K562 (cell line): ENCODE results near the gene CLEC3B. TPM values are rescaled to one million over a fixed set of nuclear protein-coding genes. Genes with fewer than 3 reads are reported as not detected.

Experiments used
- ATF3 ChIP-seq, 2 experiments: fragments of 450-650 bp in 1 of 2; sonication (generic) in 1 of 2; formaldehyde crosslinking in 1 of 2; IDR thresholded peaks in 1 of 2; conservative IDR thresholded peaks in 1 of 2; 2 replicates each; pipeline versions ENCODE4 v1.6.1 to v1.8.1; 2016 to 2023; ENCODE audit warnings: mild to moderate bottlenecking in 2 of 2, moderate library complexity in 2 of 2, inconsistent platforms in 1 of 2, missing genetic modification reagents in 1 of 2
- GABPB1 ChIP-seq: sonication (generic); formaldehyde crosslinking; IDR thresholded peaks from 2 replicates; pipeline ENCODE4 v1.8.0; 2022; ENCODE audit warnings: mild to moderate bottlenecking, missing genetic modification reagents
- GTF2E2 ChIP-seq: fragments of 200-800 bp; sonication (Bioruptor generic); IDR thresholded peaks from 2 replicates; pipeline ENCODE4 v1.6.1; 2016; ENCODE audit warnings: missing genetic modification characterization, missing compliant biosample characterization
- HSF4 ChIP-seq: fragments of 250-450 bp; sonication (Bioruptor Pico); IDR thresholded peaks from 2 replicates; pipeline ENCODE4 v2.1.2; 2022; ENCODE audit warnings: mild to moderate bottlenecking, moderate library complexity, borderline replicate concordance
- L3MBTL2 ChIP-seq: fragments of 450-650 bp; IDR thresholded peaks from 2 replicates; pipeline ENCODE4 v1.6.1; 2016; ENCODE audit warnings: mild to moderate bottlenecking, moderate library complexity
- MAZ ChIP-seq, 2 experiments: fragments of 450-650 bp in 1 of 2; sonication (generic) in 1 of 2; formaldehyde crosslinking; IDR thresholded peaks in 1 of 2; conservative IDR thresholded peaks in 1 of 2; 2 replicates each; pipeline versions ENCODE4 v1.4.0 to v1.5.0; 2020; ENCODE audit warnings: mild to moderate bottlenecking in 1 of 2, missing genetic modification reagents in 1 of 2
- RB1 ChIP-seq: fragments of 450-650 bp; IDR thresholded peaks from 2 replicates; pipeline ENCODE4 v1.6.1; 2017; ENCODE audit warnings: low read depth, mild to moderate bottlenecking
- ZNF134 ChIP-seq: fragments of 250-450 bp; sonication (Bioruptor Pico); conservative IDR thresholded peaks from 2 replicates; pipeline ENCODE4 v1.4.0; 2020
- ZNF197 ChIP-seq: fragments of 200-800 bp; sonication (Bioruptor generic); IDR thresholded peaks from 2 replicates; pipeline ENCODE4 v1.6.1; 2016; ENCODE audit warnings: low read depth, missing genetic modification characterization, missing compliant biosample characterization
- ZNF449 ChIP-seq: fragments of 250-450 bp; sonication (Bioruptor Pico); IDR thresholded peaks from 2 replicates; pipeline ENCODE4 v1.8.0; 2022; ENCODE audit warnings: moderate library complexity, mild to moderate bottlenecking, inconsistent platforms
- ZNF592 ChIP-seq: fragments of 450-650 bp; IDR thresholded peaks from 2 replicates; pipeline ENCODE4 v1.6.1; 2017; ENCODE audit warnings: antibody characterized with exemption, mild to moderate bottlenecking
- polyA plus RNA-seq, 8 experiments: library from polyadenylated mRNA; depleted of rRNA in 4 of 8; stranded (reverse) in 5 of 8; unstranded in 3 of 8; fragments of >200 nt; fragmentation: Nextera tagmentation in 2 of 8; fragmentation: Illumina TruSeq in 1 of 8; extraction: Ambion mirVana in 2 of 8; extraction: Trizol in 1 of 8; gene quantifications; 2 replicates each; pipeline versions ENCODE4 v1.2.1 to v1.2.3, GENCODE V29; 2011 to 2014; ENCODE audit warnings: inconsistent platforms in 1 of 8, missing spikeins in 1 of 8
- total RNA-seq, 7 experiments: library from RNA; depleted of rRNA in 6 of 7; stranded (reverse); fragments of >200 nt in 6 of 7; fragmentation: Illumina TruSeq in 2 of 7; extraction: Trizol in 2 of 7; gene quantifications; 2 replicates each; pipeline versions ENCODE4 v1.2.1 to v1.2.3, GENCODE V29; 2011 to 2021; ENCODE audit warnings: low replicate concordance in 1 of 7
- TF ChIP-seq, protein P1 (sequence below): fragments of 450-650 bp; IDR thresholded peaks from 2 replicates; pipeline ENCODE4 v1.6.1; 2016; ENCODE audit warnings: mild to moderate bottlenecking
- TF ChIP-seq, protein P2 (sequence below): fragments of 250-450 bp; sonication (Bioruptor Pico); IDR thresholded peaks from 2 replicates; pipeline ENCODE4 v1.5.0; 2021; ENCODE audit warnings: mild to moderate bottlenecking, moderate library complexity

The CLEC3B gene
- total and polyA plus RNA-seq, 9 of the 15 experiments (the other 6 are each of a cell fraction or from before 2014, with no cell fraction given): not detected

DNA sequence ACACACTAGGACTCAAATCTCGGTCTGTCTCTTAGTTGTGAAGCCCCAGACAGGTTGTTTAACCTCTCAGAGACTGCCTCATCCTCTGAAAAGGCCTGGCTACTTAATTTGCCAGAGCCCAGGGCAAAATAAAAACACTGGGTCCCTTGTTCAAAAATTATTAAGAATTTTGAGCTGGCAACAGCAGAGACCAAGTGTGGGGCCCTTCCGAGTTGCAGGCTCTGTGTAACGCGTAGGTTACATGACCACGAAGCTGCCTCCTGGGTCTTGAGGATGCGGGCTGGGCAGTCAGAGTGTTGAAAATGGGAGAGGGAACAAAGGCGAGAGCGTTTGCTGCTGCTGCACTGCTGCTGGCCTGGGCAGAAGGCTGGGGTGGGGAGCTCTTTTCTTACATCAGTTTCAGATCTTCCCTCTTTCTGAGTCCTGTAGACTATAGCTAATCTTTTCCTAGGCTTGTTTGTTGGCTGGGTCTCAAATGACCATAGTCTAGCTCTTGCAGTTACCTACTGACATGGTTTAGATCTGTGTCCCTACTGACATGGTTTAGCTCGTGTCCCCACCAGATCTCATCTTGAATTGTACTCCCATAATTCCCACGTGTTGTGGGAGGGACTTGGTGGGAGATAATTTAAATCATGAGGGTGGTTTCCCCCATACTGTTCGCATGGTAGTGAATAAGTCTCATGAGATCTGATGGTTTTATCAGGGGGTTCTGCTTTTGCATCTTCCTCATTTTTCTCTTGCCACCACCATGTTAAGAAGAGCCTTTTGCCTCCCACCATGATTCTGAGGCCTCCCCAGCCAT lies 49.9 kb downstream of the CLEC3B start (continued):
- TF ChIP-seq ZNF449 (CRISPR knock-in tag) (no peak), L3MBTL2 (peak; percentile 66), GABPB1 (CRISPR knock-in tag) (no peak), RB1 (no peak), MAZ (CRISPR knock-in tag; conservative IDR thresholded peaks at IDR 0.05 in 1 of 2, IDR thresholded peaks at IDR 0.05 in 1 of 2) (peak in 1 of 2 experiments; percentile 58; a peak in 2 of 4 replicates), GTF2E2 (peak; percentile 34; the same call in 1 of the 2 replicates), ZNF197 (CRISPR knock-in tag) (no peak), ZNF134 (CRISPR knock-in tag) (no peak), ATF3 (IDR thresholded peaks at IDR 0.05) (no peak), ATF3 (CRISPR knock-in tag; conservative IDR thresholded peaks at IDR 0.05) (no peak), HSF4 (CRISPR knock-in tag) (no peak), ZNF592 (peak; percentile 91; the same call in 1 of the 2 replicates)
- TF ChIP-seq, protein P1, sequence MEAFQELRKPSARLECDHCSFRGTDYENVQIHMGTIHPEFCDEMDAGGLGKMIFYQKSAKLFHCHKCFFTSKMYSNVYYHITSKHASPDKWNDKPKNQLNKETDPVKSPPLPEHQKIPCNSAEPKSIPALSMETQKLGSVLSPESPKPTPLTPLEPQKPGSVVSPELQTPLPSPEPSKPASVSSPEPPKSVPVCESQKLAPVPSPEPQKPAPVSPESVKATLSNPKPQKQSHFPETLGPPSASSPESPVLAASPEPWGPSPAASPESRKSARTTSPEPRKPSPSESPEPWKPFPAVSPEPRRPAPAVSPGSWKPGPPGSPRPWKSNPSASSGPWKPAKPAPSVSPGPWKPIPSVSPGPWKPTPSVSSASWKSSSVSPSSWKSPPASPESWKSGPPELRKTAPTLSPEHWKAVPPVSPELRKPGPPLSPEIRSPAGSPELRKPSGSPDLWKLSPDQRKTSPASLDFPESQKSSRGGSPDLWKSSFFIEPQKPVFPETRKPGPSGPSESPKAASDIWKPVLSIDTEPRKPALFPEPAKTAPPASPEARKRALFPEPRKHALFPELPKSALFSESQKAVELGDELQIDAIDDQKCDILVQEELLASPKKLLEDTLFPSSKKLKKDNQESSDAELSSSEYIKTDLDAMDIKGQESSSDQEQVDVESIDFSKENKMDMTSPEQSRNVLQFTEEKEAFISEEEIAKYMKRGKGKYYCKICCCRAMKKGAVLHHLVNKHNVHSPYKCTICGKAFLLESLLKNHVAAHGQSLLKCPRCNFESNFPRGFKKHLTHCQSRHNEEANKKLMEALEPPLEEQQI: no peak
- TF ChIP-seq, protein P2, sequence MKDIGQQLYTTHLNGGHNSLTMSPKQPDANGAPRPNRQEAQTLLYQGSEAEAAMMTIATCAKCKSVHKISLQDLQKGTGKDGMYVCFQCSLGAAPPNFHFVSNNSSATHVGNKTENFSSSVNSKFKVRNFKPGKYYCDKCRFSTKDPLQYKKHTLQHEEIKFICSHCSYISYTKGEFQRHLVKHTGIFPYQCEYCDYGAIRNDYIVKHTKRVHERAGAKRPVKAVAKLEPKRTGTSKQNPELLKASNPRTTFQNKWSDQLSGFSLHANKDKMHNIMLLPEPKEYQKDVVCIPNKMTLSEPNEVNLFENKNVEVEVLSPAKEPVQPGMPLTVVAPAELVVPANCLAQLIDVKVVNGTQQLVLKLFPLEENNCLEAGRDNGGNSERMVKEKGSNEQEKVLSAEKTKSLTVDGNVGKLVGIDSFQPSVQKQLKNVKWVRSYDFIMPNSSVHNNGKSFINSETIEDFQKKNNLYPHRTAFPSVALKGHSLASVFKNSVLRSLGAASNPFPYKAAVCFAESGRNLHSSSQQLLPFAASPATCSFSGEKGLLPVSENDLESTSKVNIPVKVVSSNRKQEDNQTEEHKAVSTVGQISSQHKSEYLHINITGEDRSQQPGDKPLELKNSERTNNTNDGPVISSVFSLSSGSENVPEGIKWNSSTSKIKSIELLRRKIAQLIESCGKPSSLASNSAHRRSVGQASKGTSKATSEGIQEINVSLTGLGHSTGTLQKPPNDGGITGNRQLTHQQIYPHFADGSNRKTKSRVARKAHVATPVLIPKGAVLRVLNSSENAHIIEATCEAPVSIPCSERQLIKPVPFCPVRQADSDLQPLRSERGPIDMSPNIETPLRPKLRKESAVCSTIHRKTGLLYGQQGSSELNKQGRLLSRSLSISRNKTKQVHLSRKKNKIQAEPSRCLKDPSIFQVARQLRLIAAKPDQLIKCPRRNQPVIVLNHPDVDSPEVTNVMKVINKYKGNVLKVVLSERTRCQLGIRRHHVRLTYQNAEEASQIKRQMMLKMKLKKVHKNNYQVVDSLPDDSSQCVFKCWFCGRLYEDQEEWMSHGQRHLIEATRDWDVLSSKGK (CRISPR knock-in tag): no peak
